ENCODE results near the gene MED13. TPM values are rescaled to one million over a fixed set of nuclear protein-coding genes. Genes with fewer than 3 reads are reported as not detected.
A peak's percentile ranks its signal among the peaks of the same experiment; 100 is the strongest.

The MED13 gene
- polyA plus RNA-seq, 1 of the 3 experiments (the other 2 are of a cell fraction): 6.3 TPM

GRCh38 chr17:62109924-62110323, 44.8 kb upstream of the MED13 start:
- H3K4me2 ChIP-seq: no peak overlapping the region
- 0 out of 2 replicates have a peak, but pooled peaks cover 9% of the 10 kb centered on the region for H3K27me3 ChIP-seq (ENCODE audit: insufficient read depth)
- no peaks in the 10 kb centered on the region for H3F3A ChIP-seq (replicated peaks; ENCODE audit: insufficient read depth)
- no peaks in the 10 kb centered on the region for H3K79me2 ChIP-seq (ENCODE audit: insufficient read depth)
- no peak overlapping the region for H2AFZ ChIP-seq (ENCODE audit: low read depth)
- no peak overlapping the region for H3K4me3 ChIP-seq (ENCODE audit: low read depth in 2 of 2, low read length in 1 of 2)
- H3K9me3 ChIP-seq: no peaks in the 10 kb centered on the region
- H3K4me1 ChIP-seq (ENCODE audit: control insufficient read depth in 1 of 2, insufficient read depth in 2 of 2, low read depth in 1 of 2, low read length in 1 of 2): peaks cover 0 to 5% of the 10 kb centered on the region in 2 experiments; a peak in 1 of 4 replicates
- CTCF ChIA-PET: interaction anchor here (0.5 to 3.3 kb wide), 58 partner anchors 9 to 1789 kb away, joined by 3 to 44 read pairs (median 4); no protein-coding TSS in a partner anchor
- POLR2A ChIA-PET: interaction anchor here (0.5 to 1.6 kb wide), 6 partner anchors 16 to 246 kb away, joined by 3 to 7 read pairs (median 4); partner anchors contain the start of gene BRIP1
- no peaks in the 10 kb centered on the region for H3K9me2 ChIP-seq
- H3K36me3 ChIP-seq (replicated peaks in 1 of 2; ENCODE audit: control insufficient read depth in 1 of 2, insufficient read depth in 2 of 2, low read length in 1 of 2): no peaks in the 10 kb centered on the region
- DNase-seq: no peak
- no peak overlapping the region for H3K9ac ChIP-seq
- H3K27ac ChIP-seq (ENCODE audit: low read depth in 2 of 2, low read length in 1 of 2): no peak overlapping the region
- no peak for TF ChIP-seq NRF1 (IDR thresholded peaks at IDR 0.05; ENCODE audit: low read depth, low read length)
- TF ChIP-seq SIN3A (IDR thresholded peaks at IDR 0.05; ENCODE audit: borderline replicate concordance, low read depth, low read length): no peak
- TF ChIP-seq, protein P1, sequence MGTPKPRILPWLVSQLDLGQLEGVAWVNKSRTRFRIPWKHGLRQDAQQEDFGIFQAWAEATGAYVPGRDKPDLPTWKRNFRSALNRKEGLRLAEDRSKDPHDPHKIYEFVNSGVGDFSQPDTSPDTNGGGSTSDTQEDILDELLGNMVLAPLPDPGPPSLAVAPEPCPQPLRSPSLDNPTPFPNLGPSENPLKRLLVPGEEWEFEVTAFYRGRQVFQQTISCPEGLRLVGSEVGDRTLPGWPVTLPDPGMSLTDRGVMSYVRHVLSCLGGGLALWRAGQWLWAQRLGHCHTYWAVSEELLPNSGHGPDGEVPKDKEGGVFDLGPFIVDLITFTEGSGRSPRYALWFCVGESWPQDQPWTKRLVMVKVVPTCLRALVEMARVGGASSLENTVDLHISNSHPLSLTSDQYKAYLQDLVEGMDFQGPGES (IDR thresholded peaks at IDR 0.05; ENCODE audit: low read depth, low read length): no peak
- no peak for TF ChIP-seq RFX5 (IDR thresholded peaks at IDR 0.05; ENCODE audit: low read length)
- no peak for TF ChIP-seq PBX3 (IDR thresholded peaks at IDR 0.05)
- no peak for TF ChIP-seq JUND (IDR thresholded peaks at IDR 0.05)
- TF ChIP-seq EP300 (IDR thresholded peaks at IDR 0.05; ENCODE audit: borderline replicate concordance in 1 of 2, low read depth in 1 of 2, low read length in 1 of 2): no peak
- TF ChIP-seq RAD21 (IDR thresholded peaks at IDR 0.05; ENCODE audit: low read length): no peak
- TF ChIP-seq FOSL2 (IDR thresholded peaks at IDR 0.05; ENCODE audit: borderline replicate concordance, low read depth): no peak
- WGBS (ENCODE audit: low lambda C conversion rate): 73% methylated on average over 4 of the region's 4 CpGs
- no peaks in the 10 kb centered on the region for H4K20me1 ChIP-seq (ENCODE audit: insufficient read depth)

DNA sequence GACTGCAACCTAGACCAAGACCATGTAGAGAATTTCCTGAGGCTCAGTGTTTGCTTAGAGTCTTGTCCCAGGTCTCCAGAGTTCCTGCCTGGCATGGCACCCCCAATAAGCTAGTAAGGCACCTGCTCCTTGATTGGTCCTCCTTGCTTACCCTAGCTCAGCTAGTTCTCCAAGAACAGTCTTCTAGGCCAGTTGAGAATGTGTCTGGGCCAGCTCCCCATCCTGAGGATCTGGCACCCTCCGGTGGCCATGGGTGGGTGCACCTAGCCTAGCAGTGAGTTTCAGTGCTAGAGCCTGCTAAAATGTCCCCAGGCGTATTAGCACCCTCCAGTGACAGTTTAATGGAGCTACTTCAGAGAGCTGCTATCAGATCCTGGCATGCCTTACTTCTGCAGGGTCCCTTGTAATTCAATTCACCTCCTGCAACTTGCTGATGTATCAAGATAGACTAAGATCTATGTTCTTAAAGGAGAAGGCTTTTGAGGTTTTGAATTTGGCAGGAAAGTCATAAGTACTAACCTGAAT, 44.4 kb upstream of the MED13 start:
- H3K79me2 ChIP-seq (ENCODE audit: insufficient read depth): no peaks in the 10 kb centered on the region
- no peak overlapping the region for H2AFZ ChIP-seq (ENCODE audit: low read depth)
- H3K9me2 ChIP-seq: no peaks in the 10 kb centered on the region
- H3F3A ChIP-seq (replicated peaks; ENCODE audit: insufficient read depth): no peaks in the 10 kb centered on the region
- no peaks in the 10 kb centered on the region for H3K9me3 ChIP-seq
- H3K36me3 ChIP-seq (replicated peaks in 1 of 2; ENCODE audit: control insufficient read depth in 1 of 2, insufficient read depth in 2 of 2, low read length in 1 of 2): no peaks in the 10 kb centered on the region
- H3K4me1 ChIP-seq (ENCODE audit: control insufficient read depth in 1 of 2, insufficient read depth in 2 of 2, low read depth in 1 of 2, low read length in 1 of 2): peaks cover 0 to 7% of the 10 kb centered on the region in 2 experiments; a peak in 1 of 4 replicates
- ChIA-PET CTCF (interaction anchor here (0.5 to 3.3 kb wide), 63 partner anchors 9 to 1789 kb away, joined by 3 to 44 read pairs (median 4); no protein-coding TSS in a partner anchor), POLR2A (interaction anchor here (0.6 to 1.6 kb wide), 5 partner anchors 15 to 246 kb away, joined by 3 to 7 read pairs (median 4); partner anchors contain the start of gene BRIP1)
- H4K20me1 ChIP-seq (ENCODE audit: insufficient read depth): no peaks in the 10 kb centered on the region
- 0 out of 2 replicates have a peak, but pooled peaks cover 9% of the 10 kb centered on the region for H3K27me3 ChIP-seq (ENCODE audit: insufficient read depth)
- no peak overlapping the region for H3K4me2 ChIP-seq
- H3K27ac ChIP-seq (ENCODE audit: low read depth in 2 of 2, low read length in 1 of 2): no peak overlapping the region
- H3K9ac ChIP-seq: no peak overlapping the region
- 15% methylated on average over 2 of the region's 2 CpGs for WGBS (ENCODE audit: low lambda C conversion rate)
- peak; percentile 79 for DNase-seq
- H3K4me3 ChIP-seq (ENCODE audit: low read depth in 2 of 2, low read length in 1 of 2): no peak overlapping the region; a peak in 1 of 4 replicates
- TF ChIP-seq PBX3 (IDR thresholded peaks at IDR 0.05) (no peak), MXI1 (IDR thresholded peaks at IDR 0.05; ENCODE audit: low read depth, low read length) (no peak), RAD21 (IDR thresholded peaks at IDR 0.05; ENCODE audit: low read length) (peak; percentile 97), RFX5 (IDR thresholded peaks at IDR 0.05; ENCODE audit: low read length) (no peak), NRF1 (IDR thresholded peaks at IDR 0.05; ENCODE audit: low read depth, low read length) (no peak), FOSL2 (IDR thresholded peaks at IDR 0.05; ENCODE audit: borderline replicate concordance, low read depth) (no peak), JUND (IDR thresholded peaks at IDR 0.05) (no peak), YY1 (IDR thresholded peaks at IDR 0.05; ENCODE audit: low read depth) (no peak), SMC3 (IDR thresholded peaks at IDR 0.05; ENCODE audit: low read depth, low read length) (peak; percentile 84), NFIC (IDR thresholded peaks at IDR 0.05; ENCODE audit: borderline replicate concordance) (no peak), RXRA (IDR thresholded peaks at IDR 0.05; ENCODE audit: borderline replicate concordance, low read depth) (no peak), TAF1 (IDR thresholded peaks at IDR 0.05; ENCODE audit: borderline replicate concordance, low read depth, low read length) (no peak), TCF12 (IDR thresholded peaks at IDR 0.05) (no peak)
- TF ChIP-seq, protein P2, sequence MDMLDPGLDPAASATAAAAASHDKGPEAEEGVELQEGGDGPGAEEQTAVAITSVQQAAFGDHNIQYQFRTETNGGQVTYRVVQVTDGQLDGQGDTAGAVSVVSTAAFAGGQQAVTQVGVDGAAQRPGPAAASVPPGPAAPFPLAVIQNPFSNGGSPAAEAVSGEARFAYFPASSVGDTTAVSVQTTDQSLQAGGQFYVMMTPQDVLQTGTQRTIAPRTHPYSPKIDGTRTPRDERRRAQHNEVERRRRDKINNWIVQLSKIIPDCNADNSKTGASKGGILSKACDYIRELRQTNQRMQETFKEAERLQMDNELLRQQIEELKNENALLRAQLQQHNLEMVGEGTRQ (IDR thresholded peaks at IDR 0.05; ENCODE audit: borderline replicate concordance, low read depth, low read length): no peak; the same call in 1 of the 2 replicates
- TF ChIP-seq, protein P1 (IDR thresholded peaks at IDR 0.05; ENCODE audit: low read depth, low read length): no peak
- TF ChIP-seq, protein P3, sequence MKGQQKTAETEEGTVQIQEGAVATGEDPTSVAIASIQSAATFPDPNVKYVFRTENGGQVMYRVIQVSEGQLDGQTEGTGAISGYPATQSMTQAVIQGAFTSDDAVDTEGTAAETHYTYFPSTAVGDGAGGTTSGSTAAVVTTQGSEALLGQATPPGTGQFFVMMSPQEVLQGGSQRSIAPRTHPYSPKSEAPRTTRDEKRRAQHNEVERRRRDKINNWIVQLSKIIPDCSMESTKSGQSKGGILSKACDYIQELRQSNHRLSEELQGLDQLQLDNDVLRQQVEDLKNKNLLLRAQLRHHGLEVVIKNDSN (IDR thresholded peaks at IDR 0.05; ENCODE audit: borderline replicate concordance, low read depth): no peak

All from SK-N-SH (cell line).